Stimulated activated CD4-positive, alpha-beta T cell treated with anti-CD3 and anti-CD28 coated beads, TNF-alpha, amount 100 ng/mL, for 1 hour (primary cell): ENCODE data around the gene PRKCH.
"Not testable (repeated sequence)": the region's sequence is repeated elsewhere in the genome, so short reads cannot be mapped to it uniquely, and the experiment has no call there.

Source experiments
- DNase-seq, 3 donors: peaks; one replicate each; pipeline ENCODE4 v3.0.0-alpha.2; 2020; ENCODE audit warnings: low read depth in 3 of 3, low spot score in 1 of 3

Gene PRKCH

GRCh38 chr14:61388173-61388975, 67.0 kb downstream of the PRKCH start:
- DNase-seq, result no peak

GRCh38 chr14:61388976-61389576, 67.7 kb downstream of the PRKCH start:
- DNase-seq, result no peak

GRCh38 chr14:61391119-61391518, 69.7 kb downstream of the PRKCH start:
- DNase-seq, result no peak

- no peak for DNase-seq
Measured at GRCh38 chr14:61392297-61392696, 70.9 kb downstream of the PRKCH start.

GRCh38 chr14:61394542-61394941, 73.2 kb downstream of the PRKCH start:
- no peak for DNase-seq

- no peak for DNase-seq
Measured at GRCh38 chr14:61395115-61395725, 73.8 kb downstream of the PRKCH start.

GRCh38 chr14:61396279-61396678, 74.9 kb downstream of the PRKCH start:
- DNase-seq, result no peak

- DNase-seq, result no peak
Measured at GRCh38 chr14:61396694-61397093, 75.3 kb downstream of the PRKCH start.

- no peak for DNase-seq
Measured at GRCh38 chr14:61397615-61398014, 76.2 kb downstream of the PRKCH start.

- DNase-seq, result no peak
Measured at GRCh38 chr14:61398221-61398620, 76.8 kb downstream of the PRKCH start.

- no peak for DNase-seq
Measured at GRCh38 chr14:61399365-61399764, 78.0 kb downstream of the PRKCH start.

GRCh38 chr14:61401461-61401860, 80.1 kb downstream of the PRKCH start:
- DNase-seq, result no peak

- DNase-seq, result no peak
Measured at GRCh38 chr14:61403411-61403810, 82.0 kb downstream of the PRKCH start.

GRCh38 chr14:61404637-61405036, 83.3 kb downstream of the PRKCH start:
- no peak for DNase-seq

- no peak for DNase-seq
Measured at GRCh38 chr14:61406198-61406597, 84.8 kb downstream of the PRKCH start.

- no peak for DNase-seq
Measured at GRCh38 chr14:61406675-61407074, 85.3 kb downstream of the PRKCH start.

- no peak for DNase-seq
Measured at GRCh38 chr14:61408498-61408897, 87.1 kb downstream of the PRKCH start.

GRCh38 chr14:61409782-61410181, 88.4 kb downstream of the PRKCH start:
- DNase-seq, result no peak

GRCh38 chr14:61415934-61416333, 94.6 kb downstream of the PRKCH start:
- DNase-seq, result not testable (repeated sequence)

GRCh38 chr14:61416591-61416990, 95.2 kb downstream of the PRKCH start:
- no peak for DNase-seq

- no peak for DNase-seq
Measured at GRCh38 chr14:61417141-61417540, 95.8 kb downstream of the PRKCH start.

GRCh38 chr14:61417883-61418455, 96.6 kb downstream of the PRKCH start:
- no peak for DNase-seq
